GM19397 (cell line): Measurements from ENCODE around the gene CFDP1.
"Not testable (repeated sequence)": the region's sequence is repeated elsewhere in the genome, so short reads cannot be mapped to it uniquely, and the experiment has no call there.

Experiments
- ATAC-seq: cut with Tn5 transposase; IDR thresholded peaks from one replicate; pipeline ENCODE4 v1.9.1; 2021; ENCODE audit warnings: mild to moderate bottlenecking, moderate library complexity; ENCODE audit not compliant: unreplicated experiment

The CFDP1 gene

GRCh38 chr16:75272097-75272551 lies 161.2 kb downstream of the CFDP1 start:
- no peak for ATAC-seq

- ATAC-seq: no peak
Measured at GRCh38 chr16:75271441-75272096, 161.7 kb downstream of the CFDP1 start.

- ATAC-seq: not testable (repeated sequence)
Measured at GRCh38 chr16:75269358-75269757, 163.9 kb downstream of the CFDP1 start.

GRCh38 chr16:75267631-75268264 lies 165.6 kb downstream of the CFDP1 start:
- ATAC-seq: no peak

GRCh38 chr16:75266738-75267630 lies 166.3 kb downstream of the CFDP1 start:
- no peak for ATAC-seq

GRCh38 chr16:75265911-75266701 lies 167.2 kb downstream of the CFDP1 start:
- peak; percentile 77 for ATAC-seq

GRCh38 chr16:75264999-75265910 lies 168.0 kb downstream of the CFDP1 start:
- ATAC-seq: peak; percentile 38

- ATAC-seq: no peak
Measured at GRCh38 chr16:75264457-75264998, 168.8 kb downstream of the CFDP1 start.

GRCh38 chr16:75263963-75264445 lies 169.3 kb downstream of the CFDP1 start:
- no peak for ATAC-seq

GRCh38 chr16:75263291-75263962 lies 169.9 kb downstream of the CFDP1 start:
- no peak for ATAC-seq

- no peak for ATAC-seq
Measured at GRCh38 chr16:75262800-75263127, 170.5 kb downstream of the CFDP1 start.

GRCh38 chr16:75262104-75262799 lies 171.1 kb downstream of the CFDP1 start:
- no peak for ATAC-seq

- no peak for ATAC-seq
Measured at GRCh38 chr16:75261590-75262078, 171.7 kb downstream of the CFDP1 start.

- ATAC-seq: no peak
Measured at GRCh38 chr16:75260851-75261589, 172.3 kb downstream of the CFDP1 start.

GRCh38 chr16:75258807-75259141 lies 174.5 kb downstream of the CFDP1 start:
- no peak for ATAC-seq

GRCh38 chr16:75257886-75258806 lies 175.2 kb downstream of the CFDP1 start:
- no peak for ATAC-seq
